ENCODE data around the gene GPR173. TPM values are rescaled to one million over a fixed set of nuclear protein-coding genes. Genes with fewer than 3 reads are reported as not detected.
A peak's percentile ranks its signal among the peaks of the same experiment; 100 is the strongest.

Gene GPR173
- total RNA-seq, 1 donor, result 2.5 TPM

GRCh38 chrX:53056292-53056691 is 7.7 kb downstream of the GPR173 start:
- no peak for TF ChIP-seq CTCF (IDR thresholded peaks at IDR 0.05; ENCODE audit: insufficient read depth, low read length)
- no peak for DNase-seq (ENCODE audit: low read depth)
- H3K4me3 ChIP-seq (ENCODE audit: low read depth, low read length), result no peak overlapping the region

GRCh38 chrX:53065104-53065503 is 16.5 kb downstream of the GPR173 start:
- TF ChIP-seq CTCF (IDR thresholded peaks at IDR 0.05; ENCODE audit: insufficient read depth, low read length), result no peak
- no peak for DNase-seq (ENCODE audit: low read depth)
- no peak overlapping the region for H3K4me3 ChIP-seq (ENCODE audit: low read depth, low read length)

- DNase-seq (ENCODE audit: low read depth), result no peak
- H3K4me3 ChIP-seq (ENCODE audit: low read depth, low read length), result no peak overlapping the region
- TF ChIP-seq CTCF (IDR thresholded peaks at IDR 0.05; ENCODE audit: insufficient read depth, low read length), result no peak
Observed at GRCh38 chrX:53071064-53071463, 22.5 kb downstream of the GPR173 start.

- peak; percentile 66 for DNase-seq (ENCODE audit: low read depth)
Observed at GRCh38 chrX:53071604-53072417, 23.2 kb downstream of the GPR173 start.

GRCh38 chrX:53072418-53073114 is 24.0 kb downstream of the GPR173 start:
- H3K4me3 ChIP-seq (ENCODE audit: low read depth, low read length), result no peak overlapping the region
- DNase-seq (ENCODE audit: low read depth), result no peak
- no peak for TF ChIP-seq CTCF (IDR thresholded peaks at IDR 0.05; ENCODE audit: insufficient read depth, low read length)

More at GRCh38 chrX:53071604-53072417, 23.2 kb downstream of the GPR173 start:
- H3K4me3 ChIP-seq (ENCODE audit: low read depth, low read length), result peak overlapping the region; percentile 31
- peak; percentile 67 for TF ChIP-seq CTCF (IDR thresholded peaks at IDR 0.05; ENCODE audit: insufficient read depth, low read length)

GRCh38 chrX:53073115-53073586 is 24.6 kb downstream of the GPR173 start:
- no peak for DNase-seq (ENCODE audit: low read depth)
- H3K4me3 ChIP-seq (ENCODE audit: low read depth, low read length), result no peak overlapping the region
- no peak for TF ChIP-seq CTCF (IDR thresholded peaks at IDR 0.05; ENCODE audit: insufficient read depth, low read length)
